AG20443 (cell line): ENCODE results near the gene TMEM266.

Experiments
- DNase-seq: peaks from one replicate; pipeline ENCODE4 v3.0.0; 2012; ENCODE audit warnings: low spot score, mixed read lengths

Gene TMEM266

GRCh38 chr15:76203346-76204108 lies 143.7 kb downstream of the TMEM266 start:
- no peak for DNase-seq

GRCh38 chr15:76204109-76204845 lies 144.5 kb downstream of the TMEM266 start:
- DNase-seq, result no peak

GRCh38 chr15:76204916-76205460 lies 145.2 kb downstream of the TMEM266 start:
- no peak for DNase-seq

GRCh38 chr15:76206325-76206976 lies 146.7 kb downstream of the TMEM266 start:
- DNase-seq, result no peak

GRCh38 chr15:76208084-76208785 lies 148.4 kb downstream of the TMEM266 start:
- DNase-seq, result no peak

GRCh38 chr15:76208786-76209424 lies 149.1 kb downstream of the TMEM266 start:
- DNase-seq, result no peak

- DNase-seq, result no peak
Observed at GRCh38 chr15:76209523-76209922, 149.7 kb downstream of the TMEM266 start.

GRCh38 chr15:76209942-76210341 lies 150.2 kb downstream of the TMEM266 start:
- DNase-seq, result no peak

GRCh38 chr15:76215634-76216033 lies 155.8 kb downstream of the TMEM266 start:
- no peak for DNase-seq

GRCh38 chr15:76217029-76217881 lies 157.5 kb downstream of the TMEM266 start:
- no peak for DNase-seq

- no peak for DNase-seq
Observed at GRCh38 chr15:76217882-76218217, 158.1 kb downstream of the TMEM266 start.

- DNase-seq, result no peak
Observed at GRCh38 chr15:76221085-76221767, 161.4 kb downstream of the TMEM266 start.

- no peak for DNase-seq
Observed at GRCh38 chr15:76222159-76222558, 162.4 kb downstream of the TMEM266 start.

GRCh38 chr15:76223521-76223920 lies 163.7 kb downstream of the TMEM266 start:
- DNase-seq, result no peak

- no peak for DNase-seq
Observed at GRCh38 chr15:76229266-76229665, 169.5 kb downstream of the TMEM266 start.

GRCh38 chr15:76233921-76234320 lies 174.1 kb downstream of the TMEM266 start:
- DNase-seq, result no peak

GRCh38 chr15:76234337-76234889 lies 174.6 kb downstream of the TMEM266 start:
- DNase-seq, result no peak

GRCh38 chr15:76235186-76235826 lies 175.5 kb downstream of the TMEM266 start:
- DNase-seq, result peak; percentile 45

- DNase-seq, result no peak
Observed at GRCh38 chr15:76236350-76236749, 176.6 kb downstream of the TMEM266 start.
